Right lobe of liver (tissue), 4 donors: ENCODE measurements around the gene DCPS.
A peak's percentile ranks its signal among the peaks of the same experiment; 100 is the strongest.

Experiments
- CTCF ChIP-seq, 4 donors: fragments of 200-600 bp in 3 of 4; fragments of 450-650 bp in 1 of 4; IDR thresholded peaks; one replicate each; pipeline versions ENCODE4 v1.5.1 to v1.8.0; 2016 to 2022; ENCODE audit warnings: antibody characterized with exemption in 4 of 4, mild to moderate bottlenecking in 2 of 4
- POLR2A ChIP-seq: fragments of 450-650 bp; IDR thresholded peaks from one replicate; pipeline ENCODE4 v1.6.1; 2017; ENCODE audit warnings: antibody characterized with exemption, mild to moderate bottlenecking
- donor health status: DM: no; HTN: no; CAD: no.
- donor health status: DM: no; HTN: no; CAD: no.
- donor health status: DM: no; HTN: yes; CAD: no.

- TF ChIP-seq POLR2A: no peak
- TF ChIP-seq CTCF (IDR thresholded peaks at IDR 0.05): peak in 3 of 4 donors; percentile 13 to 24 (median 23)
Observed at GRCh38 chr11:126391970-126392632, 88.2 kb downstream of the DCPS start.
